OCI-LY7 (cell line): ENCODE measurements around the gene OLFML3. TPM values are rescaled to one million over a fixed set of nuclear protein-coding genes. Genes with fewer than 3 reads are reported as not detected.

Experiments used
- BruUV-seq: library from RNA; stranded (reverse); fragments of 400-500 nt; replicated peaks from 2 replicates; lab custom pipeline; 2021; lab: Mats Ljungman, UMichigan
- CTCF ChIA-PET: fragments of 300-600 bp; sonication (Branson Sonifier 250); formaldehyde crosslinking; loops from one replicate; lab custom pipeline; 2022; ENCODE audit warnings: antibody characterized with exemption; ENCODE audit not compliant: unreplicated experiment; lab: Charles Lee
- POLR2A ChIA-PET: fragments of 300-600 bp; sonication (Branson Sonifier 250); formaldehyde crosslinking; loops from one replicate; lab custom pipeline; 2022; ENCODE audit warnings: antibody characterized with exemption; lab: Charles Lee
- DNase-seq: peaks from one replicate; pipeline ENCODE4 v3.0.0-alpha.2; 2015; ENCODE audit warnings: low spot score
- H2AFZ ChIP-seq: fragments of 200-600 bp; sonication (generic), shearing (Covaris generic); 2 replicates; pipeline ENCODE4 v1.6.1; 2014; ENCODE audit warnings: mild to moderate bottlenecking, antibody characterized with exemption, low read length, moderate library complexity
- H3K27ac ChIP-seq: fragments of 200-600 bp; sonication (generic); 2 replicates; pipeline ENCODE4 v1.5.1; 2014; ENCODE audit warnings: mixed run types, low read depth, mild to moderate bottlenecking, moderate library complexity, low read length, inconsistent platforms; ENCODE audit not compliant: poor library complexity, severe bottlenecking
- H3K36me3 ChIP-seq: fragments of 200-600 bp; sonication (generic); 2 replicates; pipeline ENCODE4 v1.6.1; 2014; ENCODE audit warnings: mild to moderate bottlenecking, antibody characterized with exemption, low read length, moderate library complexity, mixed read lengths; ENCODE audit not compliant: insufficient read depth
- H3K4me1 ChIP-seq: fragments of 200-600 bp; sonication (generic); 2 replicates; pipeline ENCODE4 v1.5.1; 2014; ENCODE audit warnings: mild to moderate bottlenecking, low read length; ENCODE audit not compliant: insufficient read depth, poor library complexity, severe bottlenecking
- H3K4me2 ChIP-seq: fragments of 200-600 bp; sonication (generic); 2 replicates; pipeline ENCODE4 v1.6.1; 2014; ENCODE audit warnings: mild to moderate bottlenecking, low read length
- H3K4me3 ChIP-seq: fragments of 200-600 bp; sonication (generic); 2 replicates; pipeline ENCODE4 v1.5.1; 2014; ENCODE audit warnings: mild to moderate bottlenecking, low read depth, low read length; ENCODE audit not compliant: poor library complexity, severe bottlenecking
- H3K79me2 ChIP-seq: fragments of 200-600 bp; sonication (generic); 2 replicates; pipeline ENCODE4 v1.6.1; 2016; ENCODE audit warnings: low read depth, mild to moderate bottlenecking, low read length, moderate library complexity, mixed read lengths; ENCODE audit not compliant: insufficient read depth
- H3K9me2 ChIP-seq: fragments of 200-600 bp; sonication (generic); 2 replicates; pipeline ENCODE4 v1.6.1; 2016; ENCODE audit warnings: mild to moderate bottlenecking, low read length, mixed read lengths; ENCODE audit not compliant: insufficient read depth
- H3K9me3 ChIP-seq: fragments of 200-600 bp; sonication (generic); 2 replicates; pipeline ENCODE4 v1.6.1; 2014; ENCODE audit warnings: mild to moderate bottlenecking, mixed run types, low read length, mixed read lengths
- H4K20me1 ChIP-seq: fragments of 200-600 bp; sonication (generic); 2 replicates; pipeline ENCODE4 v1.6.1; 2014; ENCODE audit warnings: mild to moderate bottlenecking, antibody characterized with exemption, low read length, moderate library complexity, mixed read lengths; ENCODE audit not compliant: insufficient read depth
- CTCF ChIP-seq: fragments of 200-600 bp; sonication (generic); conservative IDR thresholded peaks from 2 replicates; pipeline ENCODE4 v1.5.1; 2014; ENCODE audit warnings: mild to moderate bottlenecking, antibody characterized with exemption, low read length, moderate library complexity, mixed read lengths
- EZH2phosphoT487 ChIP-seq: fragments of 200-600 bp; sonication (generic); IDR thresholded peaks from 2 replicates; pipeline ENCODE4 v1.6.1; 2018; ENCODE audit warnings: low read depth, borderline replicate concordance, mild to moderate bottlenecking, mixed run types, antibody characterized with exemption, low read length, moderate library complexity, mixed read lengths
- intact Hi-C: fragments of 100-400 bp; cut with micrococcal nuclease; formaldehyde crosslinking; loops from one replicate; pipeline ENCODE4 v1.10.0; 2022; ENCODE audit not compliant: unreplicated experiment
- total RNA-seq, 2 experiments: library from RNA; depleted of rRNA in 1 of 2; stranded (reverse); fragments of >200 nt in 1 of 2; shearing (Covaris generic) in 1 of 2; gene quantifications; 2 replicates each; pipeline ENCODE4 v1.2.3, GENCODE V29; 2014 to 2022

OLFML3 gene
- total RNA-seq, 2 experiments from 2014 or later: 0.34 to 0.44 TPM

- intact Hi-C loops: loop anchor here (10.0 kb wide), 2 partner anchors 806 to 994 kb away; partner anchors contain the start of genes CSDE1 and SLC16A1
- H3K4me1 ChIP-seq: peaks cover 48% of the 10 kb centered on the region
- H3K36me3 ChIP-seq: peaks cover 43% of the 10 kb centered on the region
- no peak for DNase-seq
- no TSS peak for BruUV-seq
- no peaks in the 10 kb centered on the region for H4K20me1 ChIP-seq
- ChIA-PET POLR2A (interaction anchor here (0.6 to 2.0 kb wide), 14 partner anchors 8 to 287 kb away, joined by 3 to 9 read pairs (median 5); no protein-coding TSS in a partner anchor), CTCF (no interaction called here)
- H3K9me2 ChIP-seq: no peaks in the 10 kb centered on the region
- no peak overlapping the region for H3K27ac ChIP-seq
- peak; percentile 46 for TF ChIP-seq CTCF
- no peak for TF ChIP-seq EZH2phosphoT487
- peaks cover 92% of the 10 kb centered on the region for H3K79me2 ChIP-seq
- H2AFZ ChIP-seq: no peak overlapping the region
- H3K9me3 ChIP-seq: peaks cover 11% of the 10 kb centered on the region; the same call in 1 of the 2 replicates
- H3K4me3 ChIP-seq: no peak overlapping the region
- H3K4me2 ChIP-seq: no peak overlapping the region
These were observed 30.3 kb upstream of the OLFML3 start for GRCh38 chr1:113949007-113949406.

GRCh38 chr1:113950908-113951307, 28.4 kb upstream of the OLFML3 start:
- peaks cover 34% of the 10 kb centered on the region for H3K4me1 ChIP-seq
- BruUV-seq: no TSS peak
- H2AFZ ChIP-seq: no peak overlapping the region
- no peak overlapping the region for H3K4me3 ChIP-seq
- CTCF ChIA-PET: interaction anchor here (0.6 kb wide), 1 partner anchor 20 kb away, joined by 3 read pairs; no protein-coding TSS in a partner anchor
- H4K20me1 ChIP-seq: no peaks in the 10 kb centered on the region
- POLR2A ChIA-PET: interaction anchor here (2.0 kb wide), 2 partner anchors 10 to 12 kb away, joined by 6 to 13 read pairs; no protein-coding TSS in a partner anchor
- H3K9me2 ChIP-seq: no peaks in the 10 kb centered on the region
- no peak overlapping the region for H3K4me2 ChIP-seq
- no peak overlapping the region for H3K27ac ChIP-seq
- DNase-seq: no peak
- H3K79me2 ChIP-seq: peaks cover 75% of the 10 kb centered on the region
- intact Hi-C loops: no loop called here
- no peaks in the 10 kb centered on the region for H3K9me3 ChIP-seq
- peaks cover 49% of the 10 kb centered on the region for H3K36me3 ChIP-seq
- no peak for TF ChIP-seq CTCF
- no peak for TF ChIP-seq EZH2phosphoT487

- TF ChIP-seq EZH2phosphoT487: no peak
- no peak for TF ChIP-seq CTCF
- Histone ChIP-seq H3K79me2 (peaks cover 67% of the 10 kb centered on the region), H4K20me1 (no peaks in the 10 kb centered on the region), H2AFZ (no peak overlapping the region), H3K4me2 (no peak overlapping the region), H3K27ac (no peak overlapping the region), H3K9me2 (no peaks in the 10 kb centered on the region), H3K36me3 (peaks cover 55% of the 10 kb centered on the region), H3K4me1 (peaks cover 26% of the 10 kb centered on the region), H3K9me3 (no peaks in the 10 kb centered on the region), H3K4me3 (no peak overlapping the region)
- BruUV-seq: no TSS peak
- intact Hi-C loops: no loop called here
- CTCF ChIA-PET: interaction anchor here (0.6 to 1.0 kb wide), 2 partner anchors 21 to 24 kb away, joined by 3 read pairs; no protein-coding TSS in a partner anchor
- POLR2A ChIA-PET: interaction anchor here (0.5 to 2.3 kb wide), 9 partner anchors 9 to 111 kb away, joined by 3 to 13 read pairs (median 5); partner anchors contain the start of gene AP4B1
- no peak for DNase-seq
These were observed 27.6 kb upstream of the OLFML3 start for GRCh38 chr1:113951719-113952118.
